GM21367 (cell line): ENCODE results near the gene MTFR1L.

Experiments
- ATAC-seq: cut with Tn5 transposase; IDR thresholded peaks from one replicate; pipeline ENCODE4 v1.9.1; 2021; ENCODE audit not compliant: unreplicated experiment

MTFR1L gene

DNA sequence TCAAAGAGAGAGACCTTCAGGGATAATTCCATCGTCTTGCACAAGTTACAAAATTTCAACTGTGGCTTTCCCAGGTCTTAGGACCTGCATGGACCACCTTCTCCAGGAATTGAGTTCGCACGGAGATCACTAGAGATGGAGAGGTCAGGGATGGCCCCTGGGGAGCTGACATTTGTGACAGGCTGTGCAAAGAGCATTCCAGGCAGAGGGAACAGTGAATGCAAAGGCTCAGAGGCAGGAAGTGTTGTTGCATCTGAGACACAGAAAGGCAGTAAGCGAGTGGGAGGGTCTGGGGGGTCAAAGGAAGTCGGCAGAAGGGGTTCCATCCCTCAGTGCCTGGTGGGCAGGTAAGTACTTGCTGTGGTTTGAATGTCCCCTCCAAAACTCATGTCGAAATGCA lies 29.3 kb upstream of the MTFR1L start:
- ATAC-seq = no peak

DNA sequence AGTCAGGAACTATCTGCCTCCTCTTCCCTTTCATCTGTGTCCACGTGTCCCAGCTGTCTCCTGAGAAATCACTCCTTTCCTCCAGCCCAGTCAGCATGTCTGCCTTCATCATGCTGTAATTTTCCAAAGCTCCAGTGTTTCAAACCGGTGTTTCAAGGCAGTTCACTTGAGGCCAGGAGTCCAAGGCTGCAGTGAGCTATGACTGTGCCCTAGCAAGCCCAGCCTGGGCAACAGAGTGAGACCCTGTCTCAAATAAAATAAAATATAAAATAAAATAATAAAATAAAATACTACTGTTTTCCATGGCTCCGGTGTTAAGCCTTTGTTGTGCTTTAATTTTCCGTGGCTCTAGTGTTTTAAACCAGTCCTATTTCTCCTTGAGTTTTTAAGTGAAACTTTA lies 27.6 kb upstream of the MTFR1L start:
- ATAC-seq = no peak

DNA sequence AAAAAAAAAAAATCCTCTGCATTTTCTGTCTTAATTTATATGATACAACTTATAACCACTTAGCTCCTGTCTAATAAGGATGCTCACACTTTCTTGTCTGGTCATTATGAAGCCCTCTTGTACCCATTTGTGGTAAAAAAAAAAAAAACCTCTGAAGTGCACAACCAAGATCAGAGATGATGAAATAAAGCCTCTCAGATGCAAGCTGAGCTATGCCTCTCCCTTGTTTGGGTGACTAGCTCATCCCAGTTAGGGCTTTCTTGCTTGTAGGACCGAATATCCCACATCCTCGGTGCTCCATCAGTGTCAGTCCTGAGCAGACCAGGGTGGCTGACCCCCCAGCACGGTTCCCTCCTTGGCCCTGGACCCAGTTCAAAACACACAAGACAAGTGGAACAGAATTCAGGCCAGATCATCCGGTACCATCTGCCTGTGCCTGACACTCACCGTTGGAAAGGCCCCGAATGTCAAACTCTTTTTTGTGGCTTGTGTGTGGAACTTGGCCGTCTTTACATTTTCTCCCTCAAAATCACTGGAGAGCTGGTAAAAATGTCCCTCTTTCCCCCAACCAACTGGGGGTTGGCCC lies 26.1 kb upstream of the MTFR1L start:
- no peak for ATAC-seq

DNA sequence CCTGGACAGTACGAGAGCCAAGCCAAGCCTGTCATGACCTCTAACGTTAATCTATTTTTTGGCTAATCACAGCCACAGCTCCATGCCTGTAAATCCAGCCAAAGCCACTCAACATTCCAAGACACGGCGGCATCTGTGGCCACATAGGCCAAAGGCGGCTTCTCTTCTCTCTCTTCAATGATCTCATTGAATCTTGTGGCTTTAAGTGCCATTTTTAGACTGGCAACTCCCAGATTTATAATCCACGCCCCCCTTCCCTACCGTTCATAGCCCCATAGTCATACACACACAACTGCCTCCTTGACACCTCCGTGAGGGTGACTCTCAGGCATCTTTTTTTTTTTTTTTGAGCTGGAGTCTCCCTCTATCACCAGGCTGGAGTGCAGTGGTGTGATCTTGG lies 25.4 kb upstream of the MTFR1L start:
- ATAC-seq = no peak

DNA sequence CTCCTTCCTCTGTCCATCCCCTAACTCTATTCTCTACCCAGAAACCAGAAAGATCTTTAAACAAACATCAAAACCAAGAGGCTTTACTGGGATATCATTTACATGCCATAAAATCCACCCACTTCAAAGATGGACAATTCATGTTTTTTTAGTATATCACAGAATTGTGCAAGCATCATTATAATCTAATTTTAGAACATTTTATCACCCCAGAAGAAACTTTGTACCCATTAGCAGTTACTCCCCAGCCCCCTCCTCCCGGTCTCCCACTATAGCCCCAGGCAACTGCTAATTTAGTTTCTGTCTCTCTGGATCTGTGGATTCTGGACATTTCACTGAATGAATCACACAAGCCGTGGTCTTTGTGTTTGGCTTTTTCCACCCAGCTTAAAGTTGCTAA lies 24.5 kb upstream of the MTFR1L start:
- no peak for ATAC-seq

DNA sequence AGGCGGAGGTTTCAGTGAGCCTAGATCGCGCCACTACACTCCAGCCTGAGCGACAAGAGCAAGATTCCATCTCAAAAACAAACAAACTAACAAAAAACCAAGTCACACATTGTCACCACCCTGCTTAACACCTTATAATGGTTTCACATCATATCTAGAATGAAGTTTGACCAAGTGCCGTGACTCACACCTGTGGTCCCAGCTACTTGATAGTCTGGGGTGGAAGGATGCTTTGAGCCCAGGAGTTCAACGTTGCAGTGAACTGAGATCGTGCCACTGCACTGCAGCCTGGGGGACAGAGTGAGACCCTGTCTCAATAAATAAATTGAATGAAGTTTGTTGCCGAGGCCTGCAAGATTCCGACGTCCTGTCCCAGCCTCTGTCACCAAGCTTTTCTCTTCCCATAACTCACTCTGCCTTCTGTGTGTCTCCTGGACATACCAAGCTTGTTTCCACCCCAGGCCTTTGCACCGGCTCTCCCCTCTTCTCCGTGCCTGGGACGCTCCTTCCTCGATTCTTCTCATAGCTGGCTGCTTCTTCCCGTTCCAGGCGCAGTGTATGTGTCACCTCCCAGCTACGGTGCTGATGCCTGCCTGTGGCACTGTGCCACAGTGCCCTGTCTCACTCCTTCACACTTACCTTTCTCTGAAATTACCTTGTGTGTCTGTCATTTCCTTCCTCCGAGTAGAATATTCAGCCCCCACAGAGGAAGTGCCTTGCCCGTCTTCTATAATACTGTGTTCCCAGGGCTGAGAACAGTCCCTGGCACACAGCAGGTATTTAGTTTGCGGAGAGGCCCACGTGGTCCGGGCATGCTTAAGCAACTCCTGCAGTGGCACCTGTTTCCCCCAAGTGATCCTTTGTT lies 23.6 kb upstream of the MTFR1L start:
- ATAC-seq = no peak

DNA sequence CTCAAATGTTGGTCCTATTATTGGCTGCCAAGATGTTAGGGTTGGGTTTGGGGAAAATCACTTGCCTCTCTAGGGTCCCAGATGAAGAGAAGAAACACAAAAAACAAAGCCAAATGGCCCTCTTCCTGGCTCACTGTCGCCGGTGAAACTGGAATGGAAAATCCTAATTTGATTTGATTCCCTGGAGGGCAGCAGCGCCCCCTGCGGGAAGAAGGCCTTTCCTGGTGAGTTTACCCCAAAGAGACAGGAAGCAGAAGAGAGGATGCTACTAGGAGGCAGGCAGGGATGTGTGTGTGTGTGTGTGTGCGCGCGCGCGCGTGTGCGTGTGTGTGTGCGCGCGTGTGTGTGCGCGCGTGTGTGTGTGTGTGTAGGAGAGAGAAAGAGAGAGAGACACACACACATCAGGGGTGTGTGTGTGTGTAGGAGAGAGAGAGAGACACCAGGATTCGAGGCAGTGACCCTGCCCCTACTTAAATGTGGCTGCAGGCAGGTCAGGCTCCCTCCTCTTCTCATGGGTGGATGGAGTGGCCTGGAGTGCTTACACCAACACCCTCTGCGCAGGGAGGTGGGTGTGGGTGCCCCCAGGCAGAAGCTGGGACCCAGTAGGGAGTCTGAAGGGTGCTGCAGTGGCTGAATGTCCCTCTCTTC lies 22.8 kb upstream of the MTFR1L start:
- ATAC-seq = no peak

DNA sequence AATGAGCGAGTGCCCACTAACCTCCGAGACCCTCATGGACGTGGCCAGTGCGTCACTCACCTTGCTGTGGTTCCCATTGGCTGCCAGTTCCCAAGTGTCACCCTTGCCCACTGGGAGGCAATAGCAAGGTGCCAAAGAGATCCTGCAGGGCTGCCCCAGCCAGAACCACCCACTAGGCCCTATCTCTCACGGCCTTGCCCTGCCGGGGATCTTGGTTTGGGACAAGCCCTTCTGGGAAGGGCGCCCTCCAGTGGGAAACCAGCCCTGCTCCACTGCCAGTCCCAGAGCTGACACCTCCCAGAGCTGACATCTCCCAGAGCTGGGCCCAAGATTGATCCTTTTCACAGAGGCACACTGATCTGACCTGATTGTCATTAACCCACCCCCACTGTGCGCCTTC lies 21.8 kb upstream of the MTFR1L start:
- ATAC-seq = no peak

DNA sequence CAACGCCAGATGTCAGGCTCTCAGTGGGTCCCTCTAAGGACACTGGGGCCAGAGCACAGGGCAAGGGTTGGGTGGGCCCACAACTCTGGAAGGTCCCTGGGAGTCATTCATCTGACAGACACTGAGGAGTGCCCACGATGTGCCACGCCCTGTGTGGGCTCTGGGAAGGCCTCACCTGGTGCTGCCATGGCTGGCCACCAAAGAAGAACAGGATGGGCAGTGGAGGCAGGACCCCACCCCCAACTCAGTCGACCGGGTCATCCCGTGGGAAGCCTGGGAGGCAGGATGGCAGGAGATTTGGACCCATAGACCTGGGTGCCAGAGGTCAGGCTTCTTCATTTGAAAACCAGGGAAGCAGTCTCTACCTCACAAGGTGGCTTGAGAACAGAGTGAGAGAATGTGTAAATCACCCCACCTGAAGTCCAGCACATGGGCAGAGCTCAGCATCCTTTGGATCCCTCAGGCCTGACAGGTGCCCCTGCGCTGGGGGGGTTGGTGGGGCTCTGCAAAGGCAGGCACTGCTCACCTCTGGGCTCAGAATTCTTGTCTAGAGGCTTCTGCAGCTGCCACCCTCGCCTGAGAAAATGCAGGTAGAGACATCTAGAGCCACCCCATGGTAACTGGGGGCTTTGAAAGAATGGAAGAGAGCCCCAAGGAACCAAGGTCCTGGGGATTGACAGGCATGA lies 20.9 kb upstream of the MTFR1L start:
- ATAC-seq = no peak

DNA sequence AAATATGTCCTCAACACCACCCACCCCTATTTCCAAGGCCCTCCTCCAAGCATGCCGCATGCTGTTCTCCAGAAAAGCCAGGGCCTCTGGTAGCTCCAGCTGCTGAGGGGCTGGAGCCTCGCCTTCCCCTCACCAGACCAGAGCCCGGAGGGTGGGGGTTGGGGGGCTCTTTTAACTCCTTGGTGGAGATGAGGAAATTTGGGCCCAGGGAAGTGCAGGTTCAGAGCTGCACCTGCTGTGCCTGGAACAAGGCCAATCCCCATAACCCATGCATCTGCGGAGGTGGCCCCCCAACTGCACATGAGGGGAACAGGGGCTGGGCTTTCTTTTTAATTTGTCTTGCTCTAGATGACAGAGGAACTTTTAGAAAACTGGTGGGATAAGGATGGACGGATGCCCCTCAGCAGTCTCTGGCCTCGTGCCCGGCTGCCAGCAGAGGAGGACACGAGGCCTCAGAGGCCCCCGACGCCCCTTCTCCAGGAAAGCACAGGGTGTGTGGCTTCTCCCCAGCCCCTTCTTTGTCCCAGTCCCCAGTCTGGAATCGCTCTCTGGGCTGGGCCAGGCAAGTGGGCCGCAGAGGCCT lies 20.3 kb upstream of the MTFR1L start:
- ATAC-seq = no peak

DNA sequence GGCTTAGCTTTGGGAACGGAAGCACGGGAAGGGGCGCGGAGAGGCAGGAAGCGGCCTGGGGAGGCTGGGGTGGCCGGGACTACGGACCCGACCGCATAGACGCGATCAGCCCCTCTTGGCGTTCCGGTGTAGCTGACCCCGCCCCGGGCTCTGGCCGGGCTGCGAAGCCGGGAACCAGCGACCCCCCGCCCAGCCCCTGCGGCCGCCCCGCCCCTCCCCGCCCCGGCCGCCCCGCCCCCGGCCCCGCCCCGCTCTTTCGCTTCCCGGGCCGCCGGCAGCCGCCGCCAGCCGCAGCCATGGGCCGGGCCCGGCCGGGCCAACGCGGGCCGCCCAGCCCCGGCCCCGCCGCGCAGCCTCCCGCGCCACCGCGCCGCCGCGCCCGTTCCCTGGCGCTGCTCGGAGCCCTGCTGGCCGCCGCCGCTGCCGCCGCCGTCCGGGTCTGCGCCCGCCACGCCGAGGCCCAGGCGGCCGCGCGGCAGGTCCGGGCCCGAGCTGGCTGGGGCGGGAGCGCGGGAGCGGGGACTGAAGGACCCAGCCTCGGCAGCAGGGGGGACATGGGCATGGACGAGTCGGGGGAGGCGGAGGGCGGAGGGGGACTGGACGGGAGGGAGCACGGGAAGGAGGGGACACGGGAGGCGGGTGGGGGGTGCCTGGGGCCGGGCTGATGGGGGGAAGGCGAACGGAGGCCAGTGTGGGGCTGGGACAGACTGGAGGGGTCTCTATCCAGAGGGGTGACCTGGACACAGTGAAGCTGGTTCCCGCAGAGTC lies 19.6 kb upstream of the MTFR1L start, which contains the start of gene SELENON:
Gene SELENON (plus strand): TSS at position 259 of the 768 bp plus-strand sequence. CDS start 38 bp downstream, at position 297.
- no peak for ATAC-seq

DNA sequence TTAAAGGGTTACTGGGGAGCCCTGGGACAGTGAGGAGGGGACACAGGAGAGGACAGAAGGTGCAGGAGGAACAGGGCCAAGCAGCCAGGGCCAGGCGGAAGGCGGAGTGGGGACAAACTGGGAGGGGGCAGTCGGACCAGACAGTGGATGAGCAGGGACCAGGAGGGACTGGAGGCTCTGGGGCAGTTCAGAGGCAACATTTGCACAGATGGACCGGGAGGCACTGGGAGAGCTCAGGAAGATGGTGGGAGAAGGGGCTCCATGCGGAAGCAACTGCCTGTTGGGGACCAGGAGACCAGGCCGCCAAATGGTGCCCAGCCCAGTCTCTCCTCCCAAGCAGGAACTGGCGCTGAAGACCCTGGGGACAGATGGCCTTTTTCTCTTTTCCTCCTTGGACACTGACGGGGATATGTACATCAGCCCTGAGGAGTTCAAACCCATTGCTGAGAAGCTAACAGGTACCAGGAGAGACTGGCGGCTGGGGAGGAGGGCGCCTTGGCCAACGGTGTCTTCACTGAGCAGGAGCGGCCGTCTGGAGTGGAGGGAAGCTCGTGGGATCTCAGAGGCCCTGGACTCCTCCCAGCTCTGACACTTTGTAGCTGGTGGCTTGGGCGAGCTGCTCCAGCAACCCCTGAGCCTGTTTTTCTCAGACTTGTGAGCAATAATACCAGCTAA lies 18.9 kb upstream of the MTFR1L start:
- ATAC-seq = no peak

DNA sequence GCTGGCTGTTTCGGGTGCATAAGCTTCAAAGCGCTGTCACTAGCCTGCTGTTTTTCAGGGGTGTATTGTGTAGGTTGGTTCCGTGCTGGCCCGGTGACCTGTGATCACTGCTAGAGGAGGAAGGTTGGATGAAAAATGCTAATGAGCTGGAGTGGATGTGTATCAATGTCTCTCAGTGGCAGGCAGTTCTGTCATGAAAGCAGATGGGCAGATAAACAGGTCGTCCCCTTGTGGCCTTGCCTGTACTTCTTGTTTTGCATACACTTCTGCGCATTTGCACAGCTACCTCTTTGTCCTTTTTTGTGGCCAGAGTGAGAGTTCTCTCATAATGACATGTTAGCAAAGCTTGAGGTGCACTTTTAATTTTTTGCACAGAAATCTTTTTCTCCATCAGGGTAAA lies 16.8 kb upstream of the MTFR1L start:
- no peak for ATAC-seq

DNA sequence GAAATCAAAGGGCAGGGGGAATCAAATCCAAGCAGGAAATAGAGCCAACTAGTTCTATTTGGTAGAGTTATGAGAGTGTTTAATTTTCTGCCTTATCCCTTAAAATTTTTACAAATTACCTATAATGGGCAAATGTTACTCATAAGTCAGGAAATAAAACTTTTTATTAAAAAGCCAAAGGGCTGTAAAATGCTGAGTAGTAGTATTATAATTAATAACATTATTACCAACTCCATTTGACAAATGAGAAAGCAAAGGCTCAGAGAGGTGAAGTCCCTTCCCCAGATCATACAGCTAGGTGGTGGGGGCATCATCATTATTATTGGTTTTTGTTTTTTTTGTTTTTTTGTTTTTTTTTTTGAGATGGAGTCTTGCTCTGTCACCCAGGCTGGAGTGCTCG lies 16.4 kb upstream of the MTFR1L start:
- ATAC-seq = no peak

DNA sequence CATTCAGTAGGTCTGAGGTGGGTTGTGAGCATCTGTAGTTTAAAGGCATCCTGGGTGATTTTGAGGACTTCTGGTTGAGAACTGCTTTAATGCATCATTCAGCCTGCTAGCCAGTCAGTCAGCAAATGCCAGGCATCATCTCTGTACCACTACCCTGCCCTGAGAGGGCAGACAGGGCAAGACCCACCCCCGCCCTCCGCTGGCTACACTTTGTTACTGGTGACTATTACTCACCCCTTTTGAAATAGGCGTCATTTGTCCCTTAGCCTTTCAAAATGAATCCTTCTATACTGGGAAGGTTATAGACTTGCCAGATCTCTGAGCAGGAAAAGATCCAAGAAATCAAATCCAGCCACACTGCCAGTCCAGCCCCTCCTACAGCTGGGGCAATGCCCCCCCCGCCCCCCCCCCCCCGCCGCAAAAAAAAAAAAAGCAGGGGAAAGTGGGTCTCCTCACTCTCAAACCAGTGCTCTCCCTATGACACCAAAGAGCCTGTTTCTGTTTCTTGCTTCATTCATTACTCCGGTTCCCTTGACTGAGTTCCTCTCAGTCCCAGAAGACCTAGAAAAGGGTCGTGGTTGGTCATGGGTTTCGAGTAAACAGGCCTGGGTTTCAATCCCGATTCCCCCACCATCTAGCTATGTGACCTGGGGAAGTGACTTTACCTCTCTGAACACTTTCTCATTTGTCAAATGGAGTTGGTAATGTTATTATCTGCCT lies 15.3 kb upstream of the MTFR1L start:
- ATAC-seq = no peak

DNA sequence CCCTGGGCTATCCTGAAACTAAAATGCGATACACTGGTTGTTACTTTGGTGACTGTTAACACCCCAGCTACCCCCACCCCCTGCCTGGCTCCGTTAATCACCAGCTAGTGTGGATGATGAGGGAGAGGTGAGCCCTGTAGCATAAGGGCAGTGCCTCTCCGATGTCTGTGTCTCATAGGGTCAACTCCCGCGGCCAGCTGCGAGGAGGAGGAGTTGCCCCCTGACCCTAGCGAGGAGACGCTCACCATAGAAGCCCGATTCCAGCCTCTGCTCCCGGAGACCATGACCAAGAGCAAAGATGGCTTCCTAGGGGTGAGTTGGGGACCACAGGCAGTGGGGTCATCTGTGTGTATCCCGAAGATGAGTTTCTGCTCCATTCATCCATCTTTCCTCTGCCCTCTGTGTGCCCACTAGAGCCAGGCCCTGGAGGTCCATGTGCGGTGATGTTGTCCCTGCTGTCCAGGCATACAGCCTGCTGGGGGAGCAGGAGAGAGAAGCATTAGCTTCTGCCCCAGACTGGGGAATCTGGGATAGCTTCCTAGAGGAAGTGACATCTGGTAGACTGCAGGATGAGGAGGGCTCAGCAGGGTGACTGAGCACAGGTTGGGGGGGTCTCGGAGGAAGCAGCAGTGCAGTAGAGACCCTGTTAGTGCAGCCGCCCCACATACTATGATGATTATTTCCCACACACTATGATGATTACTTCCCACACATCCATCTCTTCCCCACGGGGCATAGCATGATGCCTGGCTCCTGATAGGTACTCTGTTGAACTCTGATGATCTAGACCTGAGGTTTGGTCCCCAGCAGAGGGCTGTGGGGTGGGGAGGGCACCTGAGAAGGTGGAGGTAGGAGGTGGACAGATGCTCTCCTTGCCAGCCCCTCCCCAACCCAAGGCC lies 14.5 kb upstream of the MTFR1L start:
- no peak for ATAC-seq

DNA sequence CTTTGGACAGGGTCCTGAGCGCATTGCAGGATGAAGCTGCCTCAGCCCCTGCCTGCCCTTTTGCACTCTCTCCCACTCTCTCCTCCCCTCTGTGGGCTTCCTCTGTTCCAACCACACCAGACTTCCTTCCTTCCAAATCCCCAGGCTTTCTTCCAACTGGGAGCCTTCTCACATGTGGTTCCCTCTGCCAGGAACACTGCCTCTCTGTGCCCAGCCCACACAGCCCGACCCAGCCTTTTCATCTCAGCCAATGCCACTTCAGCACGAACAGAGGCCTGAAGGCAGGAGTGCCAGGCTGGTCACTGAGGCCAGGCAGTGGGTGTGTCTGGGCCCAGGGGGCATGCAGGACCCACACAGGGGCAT lies 13.9 kb upstream of the MTFR1L start:
- no peak for ATAC-seq

DNA sequence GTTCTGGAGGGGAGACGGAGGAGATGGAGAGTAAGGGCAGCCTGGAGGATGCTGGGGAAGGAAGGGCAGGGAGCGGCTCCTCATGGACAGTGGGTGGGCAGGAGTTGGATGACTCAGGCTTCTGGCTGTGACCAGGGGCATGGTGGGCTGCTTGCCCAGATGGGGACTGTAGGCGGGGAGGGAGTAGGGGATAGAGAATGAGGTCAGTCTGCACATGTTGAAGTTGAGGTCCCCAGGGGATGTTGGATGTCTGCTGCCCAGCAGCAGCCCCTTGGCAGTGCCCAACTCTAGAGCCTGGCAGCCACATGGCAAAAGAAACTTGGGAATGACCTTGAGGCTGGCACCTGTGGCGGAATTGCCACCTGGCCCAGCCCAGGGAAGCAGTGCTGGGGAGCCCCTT lies 13.3 kb upstream of the MTFR1L start:
- ATAC-seq = no peak
